DMS153 treated with DMSO at 0.1 percent for 48 hours (cell line): ENCODE data around the gene BAIAP2.
"Not testable (repeated sequence)": the region's sequence is repeated elsewhere in the genome, so short reads cannot be mapped to it uniquely, and the experiment has no call there.

ENCODE experiments used
- DNase-seq: peaks from one replicate; lab custom pipeline; 2025; ENCODE audit not compliant: unreplicated experiment; lab: John Stamatoyannopoulos, UW

BAIAP2 gene

GRCh38 chr17:81021531-81022343 lies 13.2 kb upstream of the BAIAP2 start:
- DNase-seq: no peak

- no peak for DNase-seq
Observed at GRCh38 chr17:81022344-81022676, 12.6 kb upstream of the BAIAP2 start.

GRCh38 chr17:81025065-81025740 lies 9.7 kb upstream of the BAIAP2 start:
- DNase-seq: no peak

GRCh38 chr17:81025741-81026129 lies 9.2 kb upstream of the BAIAP2 start:
- DNase-seq: no peak

- no peak for DNase-seq
Observed at GRCh38 chr17:81026266-81027036, 8.5 kb upstream of the BAIAP2 start.

- no peak for DNase-seq
Observed at GRCh38 chr17:81027038-81027437, 7.9 kb upstream of the BAIAP2 start.

- no peak for DNase-seq
Observed at GRCh38 chr17:81027591-81028505, 7.1 kb upstream of the BAIAP2 start.

- no peak for DNase-seq
Observed at GRCh38 chr17:81028506-81028858, 6.5 kb upstream of the BAIAP2 start.

- DNase-seq: no peak
Observed at GRCh38 chr17:81029859-81030258, 5.1 kb upstream of the BAIAP2 start.

- not testable (repeated sequence) for DNase-seq
Observed at GRCh38 chr17:81030312-81030711, 4.6 kb upstream of the BAIAP2 start.

GRCh38 chr17:81030741-81031565 lies 4.0 kb upstream of the BAIAP2 start:
- DNase-seq: no peak

- DNase-seq: no peak
Observed at GRCh38 chr17:81031566-81032550, 3.1 kb upstream of the BAIAP2 start.

GRCh38 chr17:81032641-81033480 lies 2.1 kb upstream of the BAIAP2 start:
- DNase-seq: no peak

- DNase-seq: no peak
Observed at GRCh38 chr17:81033535-81034167, 1.3 kb upstream of the BAIAP2 start.

GRCh38 chr17:81034168-81034777 lies 678 bp upstream of the BAIAP2 start:
- DNase-seq: no peak

- DNase-seq: no peak
Observed at GRCh38 chr17:81035521-81036196, 708 bp downstream of the BAIAP2 start.
